Cerebellar nuclear complex (tissue), 1 donor: ENCODE results near the gene HCN3.
"Not testable (repeated sequence)": the region's sequence is repeated elsewhere in the genome, so short reads cannot be mapped to it uniquely, and the experiment has no call there.

Experiments
- DNase-seq, 2 experiments: peaks; one replicate each; lab custom pipeline; 2025; lab: John Stamatoyannopoulos, UW

Gene HCN3

GRCh38 chr1:155277070-155277901 lies at the start of gene HCN3:
HCN3 (plus strand) TSS chr1:155277463; CDS start chr1:155277591, 128 bp downstream.
- peak; percentile 80 to 95 for DNase-seq

- DNase-seq, result no peak
Observed at GRCh38 chr1:155228096-155228427, 49.2 kb upstream of the HCN3 start.

- not testable (repeated sequence) for DNase-seq
Observed at GRCh38 chr1:155231302-155231701, 46.0 kb upstream of the HCN3 start.

- not testable (repeated sequence) for DNase-seq
Observed at GRCh38 chr1:155232001-155232978, 45.0 kb upstream of the HCN3 start.

- not testable (repeated sequence) for DNase-seq
Observed at GRCh38 chr1:155233502-155233901, 43.8 kb upstream of the HCN3 start.

GRCh38 chr1:155235375-155235774 lies 41.9 kb upstream of the HCN3 start:
- DNase-seq, result not testable (repeated sequence)

- DNase-seq, result no peak
Observed at GRCh38 chr1:155236451-155236850, 40.8 kb upstream of the HCN3 start.

- DNase-seq, result peak; percentile 46 to 48
Observed at GRCh38 chr1:155241069-155241679, 36.1 kb upstream of the HCN3 start.

- DNase-seq, result no peak
Observed at GRCh38 chr1:155241841-155242264, 35.4 kb upstream of the HCN3 start.

- no peak for DNase-seq
Observed at GRCh38 chr1:155242805-155243358, 34.4 kb upstream of the HCN3 start.

- peak; percentile 97 to 100 for DNase-seq
Observed at GRCh38 chr1:155244368-155245162, 32.7 kb upstream of the HCN3 start.

GRCh38 chr1:155245163-155245524 lies 32.1 kb upstream of the HCN3 start:
- no peak for DNase-seq

- DNase-seq, result not testable (repeated sequence)
Observed at GRCh38 chr1:155246796-155247195, 30.5 kb upstream of the HCN3 start.

GRCh38 chr1:155247667-155248553 lies 29.4 kb upstream of the HCN3 start:
- DNase-seq, result no peak

- no peak for DNase-seq
Observed at GRCh38 chr1:155250246-155250632, 27.0 kb upstream of the HCN3 start.

- peak; percentile 25 to 78 for DNase-seq
Observed at GRCh38 chr1:155250633-155251449, 26.4 kb upstream of the HCN3 start.

GRCh38 chr1:155251566-155251965 lies 25.7 kb upstream of the HCN3 start:
- no peak for DNase-seq

GRCh38 chr1:155253208-155253607 lies 24.1 kb upstream of the HCN3 start:
- no peak for DNase-seq

GRCh38 chr1:155253797-155254196 lies 23.5 kb upstream of the HCN3 start:
- DNase-seq, result no peak
